Peyer's patch (tissue), 4 donors: ENCODE results near the gene CAPN8.

ENCODE experiments used
- CTCF ChIP-seq, 6 experiments: fragments of 450-650 bp in 4 of 6; fragments of 200-600 bp in 2 of 6; sonication (generic) in 1 of 6; IDR thresholded peaks; one replicate each; pipeline ENCODE4 v1.5.1; 2017 to 2019; ENCODE audit warnings: antibody characterized with exemption in 6 of 6, mild to moderate bottlenecking in 3 of 6, moderate library complexity in 1 of 6
- POLR2A ChIP-seq, 2 donors: fragments of 450-650 bp; IDR thresholded peaks; one replicate each; pipeline ENCODE4 v1.5.1; 2017; ENCODE audit warnings: antibody characterized with exemption in 2 of 2, mild to moderate bottlenecking in 2 of 2, moderate library complexity in 2 of 2

GRCh38 chr1:223682502-223682901 is 17.0 kb upstream of the CAPN8 start:
- TF ChIP-seq CTCF (IDR thresholded peaks at IDR 0.05) (no peak), POLR2A (IDR thresholded peaks at IDR 0.05) (no peak)
